GM10248 (cell line): Measurements from ENCODE around the gene CDK5.
"Not testable (repeated sequence)": the region's sequence is repeated elsewhere in the genome, so short reads cannot be mapped to it uniquely, and the experiment has no call there.

ENCODE experiments used
- CTCF ChIA-PET: fragments of 300-600 bp; sonication (Branson Sonifier 250); formaldehyde crosslinking; extraction: SDS; loops from one replicate; lab custom pipeline; 2021; ENCODE audit warnings: antibody characterized with exemption; lab: Yijun Ruan, JAX
- POLR2A ChIA-PET: fragments of 350-650 bp; sonication (Branson Sonifier 250); formaldehyde crosslinking; extraction: SDS; loops from one replicate; lab custom pipeline; 2020; ENCODE audit warnings: antibody characterized with exemption; lab: Yijun Ruan, JAX
- DNase-seq: peaks from one replicate; pipeline ENCODE4 v3.0.0; 2012; ENCODE audit errors: extremely low spot score
- CTCF ChIP-seq: IDR thresholded peaks from 2 replicates; pipeline ENCODE4 v1.5.1; 2012; ENCODE audit warnings: mild to moderate bottlenecking, low read depth; ENCODE audit errors: extremely low read depth, missing control alignments, control extremely low read depth

CDK5 gene

GRCh38 chr7:151045967-151046366, 11.7 kb downstream of the CDK5 start:
- no peak for TF ChIP-seq CTCF
- POLR2A ChIA-PET: no interaction called here
- CTCF ChIA-PET: interaction anchor here (0.9 to 2.4 kb wide), 2 partner anchors 12 to 18 kb away, joined by 3 to 7 read pairs; partner anchors contain the start of gene ABCB8
- DNase-seq: no peak

- CTCF ChIA-PET: interaction anchor here (0.9 to 1.2 kb wide), 2 partner anchors 17 to 27 kb away, joined by 3 read pairs; partner anchors contain the start of gene ABCB8
- no peak for TF ChIP-seq CTCF
- DNase-seq: no peak
- POLR2A ChIA-PET: no interaction called here
These were observed 12.4 kb downstream of the CDK5 start for GRCh38 chr7:151045262-151045661.

- ChIA-PET CTCF (no interaction called here), POLR2A (no interaction called here)
- no peak for DNase-seq
- no peak for TF ChIP-seq CTCF
These were observed 13.7 kb downstream of the CDK5 start for GRCh38 chr7:151043959-151044358.

GRCh38 chr7:151043449-151043848, 14.2 kb downstream of the CDK5 start:
- POLR2A ChIA-PET, DNase-seq, CTCF ChIA-PET: not testable (repeated sequence)

GRCh38 chr7:151040616-151041375, 16.9 kb downstream of the CDK5 start:
- CTCF ChIA-PET: interaction anchor here (2.4 kb wide), 1 partner anchor 32 kb away, joined by 9 read pairs; no protein-coding TSS in a partner anchor
- POLR2A ChIA-PET: no interaction called here
- TF ChIP-seq CTCF: no peak
- no peak for DNase-seq

- no peak for TF ChIP-seq CTCF
- ChIA-PET POLR2A (no interaction called here), CTCF (interaction anchor here (1.6 to 2.4 kb wide), 2 partner anchors 21 to 32 kb away, joined by 5 to 9 read pairs; no protein-coding TSS in a partner anchor)
- DNase-seq: no peak
These were observed 17.7 kb downstream of the CDK5 start for GRCh38 chr7:151039850-151040548.
